ENCODE results near the gene TTC34. TPM values are rescaled to one million over a fixed set of nuclear protein-coding genes. Genes with fewer than 3 reads are reported as not detected.

The TTC34 gene
- total and polyA plus RNA-seq, 9 donors: 0.12 to 3.2 (median 2.2) TPM

- no peaks in the 10 kb centered on the region for H3K27me3 ChIP-seq
- 16 to 18% (median 17%) methylated on average over 11 of the region's 11 CpGs for WGBS, 3 donors
- no peak for DNase-seq
- H3K4me1 ChIP-seq (ENCODE audit: insufficient read depth): peaks cover 6% of the 10 kb centered on the region
- no peaks in the 10 kb centered on the region for H3K9me3 ChIP-seq
- no peak for TF ChIP-seq EP300 (IDR thresholded peaks at IDR 0.05)
- no peak for TF ChIP-seq CTCF (IDR thresholded peaks at IDR 0.05)
- TF ChIP-seq POLR2A (IDR thresholded peaks at IDR 0.05): no peak
- no peaks in the 10 kb centered on the region for H3K36me3 ChIP-seq
- peak overlapping the region; percentile 91 for H3K4me3 ChIP-seq
- intact Hi-C loops (cut with DNase I): no loop called here
- peak overlapping the region; percentile 61 to 70 for H3K27ac ChIP-seq
Observed at GRCh38 chr1:2642131-2642559, 159.3 kb downstream of the TTC34 start.

- no peaks in the 10 kb centered on the region for H3K36me3 ChIP-seq
- no peak for TF ChIP-seq POLR2A (IDR thresholded peaks at IDR 0.05)
- no peak for TF ChIP-seq CTCF (IDR thresholded peaks at IDR 0.05)
- TF ChIP-seq EP300 (IDR thresholded peaks at IDR 0.05): no peak
- H3K27me3 ChIP-seq: no peaks in the 10 kb centered on the region
- peaks cover 0 to 3% of the 10 kb centered on the region in 2 donors for H3K9me3 ChIP-seq
- peak in 3 of 5 donors; percentile 20 to 43 (median 36) for DNase-seq
- H3K4me3 ChIP-seq: peak overlapping the region; percentile 91
- H3K27ac ChIP-seq: no peak overlapping the region
- intact Hi-C loops (cut with DNase I): no loop called here
- H3K4me1 ChIP-seq (ENCODE audit: insufficient read depth): peaks cover 6% of the 10 kb centered on the region
- WGBS, 3 donors: 82 to 87% (median 83%) methylated on average over 23 to 34 of the region's 34 CpGs
Observed at GRCh38 chr1:2641381-2642130, 159.9 kb downstream of the TTC34 start.

GRCh38 chr1:2640626-2641025 is 160.9 kb downstream of the TTC34 start:
- peaks cover 0 to 6% of the 10 kb centered on the region in 2 donors for H3K9me3 ChIP-seq
- no peak overlapping the region for H3K4me3 ChIP-seq
- H3K27me3 ChIP-seq: no peaks in the 10 kb centered on the region
- peak in 1 of 5 donors; percentile 10 for DNase-seq
- peaks cover 6% of the 10 kb centered on the region for H3K4me1 ChIP-seq (ENCODE audit: insufficient read depth)
- 79 to 100% (median 89%) methylated on average over 2 to 3 of the region's 3 CpGs for WGBS, 3 donors
- no peak overlapping the region for H3K27ac ChIP-seq
- intact Hi-C loops (cut with DNase I): no loop called here
- TF ChIP-seq EP300 (IDR thresholded peaks at IDR 0.05): no peak
- TF ChIP-seq CTCF (IDR thresholded peaks at IDR 0.05): no peak
- TF ChIP-seq POLR2A (IDR thresholded peaks at IDR 0.05): no peak
- no peaks in the 10 kb centered on the region for H3K36me3 ChIP-seq

- peaks cover 6% of the 10 kb centered on the region for H3K4me1 ChIP-seq (ENCODE audit: insufficient read depth)
- DNase-seq: peak in 1 of 5 donors; percentile 12
- 56 to 70% (median 59%) methylated on average over 26 of the region's 26 CpGs for WGBS, 3 donors
- no peaks in the 10 kb centered on the region for H3K36me3 ChIP-seq
- intact Hi-C loops (cut with DNase I): loop anchor here in 1 of 4 donors (10.0 kb wide), 1 partner anchor 225 kb away; the partner anchor contains the start of gene PEX10
- no peak overlapping the region for H3K27ac ChIP-seq
- peaks cover 0 to 6% of the 10 kb centered on the region in 2 donors for H3K9me3 ChIP-seq
- no peak overlapping the region for H3K4me3 ChIP-seq
- H3K27me3 ChIP-seq: no peaks in the 10 kb centered on the region
- TF ChIP-seq POLR2A (IDR thresholded peaks at IDR 0.05): no peak
- TF ChIP-seq CTCF (IDR thresholded peaks at IDR 0.05): no peak
- no peak for TF ChIP-seq EP300 (IDR thresholded peaks at IDR 0.05)
Observed at GRCh38 chr1:2639607-2640521, 161.6 kb downstream of the TTC34 start.

Data from ovary (tissue), 9 donors.